Endothelial cell of umbilical vein (primary cell): Measurements from ENCODE around the gene CNDP1. TPM values are rescaled to one million over a fixed set of nuclear protein-coding genes. Genes with fewer than 3 reads are reported as not detected.

Experiments used
- BruUV-seq: library from RNA; stranded (reverse); fragments of 400-500 nt; replicated peaks from 2 replicates; lab custom pipeline; 2021; lab: Mats Ljungman, UMichigan
- CTCF ChIA-PET: fragments of 300-600, 350-600 bp; sonication (Branson Sonifier 250); formaldehyde crosslinking; loops from one replicate; lab custom pipeline; 2021; ENCODE audit warnings: antibody characterized with exemption, inconsistent platforms; lab: Charles Lee
- POLR2A ChIA-PET: fragments of 300-600, 350-600 bp; sonication (Branson Sonifier 250); formaldehyde crosslinking; loops from one replicate; lab custom pipeline; 2021; ENCODE audit warnings: antibody characterized with exemption, inconsistent platforms; lab: Charles Lee
- DNase-seq: peaks from one replicate; pipeline ENCODE4 v3.0.0-alpha.2; 2011; ENCODE audit warnings: low read depth, low spot score
- FAIRE-seq: peaks from 2 replicates; lab custom pipeline; 2011; peaks lifted over from hg19 to GRCh38; lab: Jason Lieb, UNC
- H2AFZ ChIP-seq: 2 replicates; pipeline ENCODE4 v1.6.0; 2012; ENCODE audit warnings: low read depth, low read length, control low read depth, inconsistent platforms
- H3K27ac ChIP-seq: 2 replicates; pipeline ENCODE4 v1.5.1; 2011; ENCODE audit warnings: low read depth, mild to moderate bottlenecking, control low read depth, low read length, moderate library complexity; ENCODE audit not compliant: insufficient read depth
- H3K27me3 ChIP-seq, 2 experiments: 2 replicates each; pipeline versions ENCODE4 v1.6.0 to v1.6.1; 2011; ENCODE audit warnings: low read length in 2 of 2, mixed read lengths in 1 of 2; ENCODE audit not compliant: control insufficient read depth in 2 of 2, insufficient read depth in 2 of 2
- H3K36me3 ChIP-seq, 2 experiments: 2 replicates in 1 of 2; 3 replicates in 1 of 2; pipeline ENCODE4 v1.5.1; 2011; ENCODE audit warnings: low read length in 2 of 2, mild to moderate bottlenecking in 1 of 2, moderate library complexity in 1 of 2; ENCODE audit not compliant: control insufficient read depth in 2 of 2, insufficient read depth in 2 of 2; ENCODE audit errors: extremely low read depth in 1 of 2
- H3K4me1 ChIP-seq: 3 replicates; pipeline ENCODE4 v1.5.1; 2011; ENCODE audit warnings: mild to moderate bottlenecking, low read length; ENCODE audit not compliant: control insufficient read depth, insufficient read depth; ENCODE audit errors: extremely low read depth
- H3K4me2 ChIP-seq: 2 replicates; pipeline ENCODE4 v1.6.1; 2011; ENCODE audit warnings: low read length, control low read depth, mixed read lengths; ENCODE audit not compliant: insufficient read depth
- H3K4me3 ChIP-seq, 3 experiments: fragments of 200-600 bp in 1 of 3; sonication (generic), shearing (Covaris generic) in 1 of 3; replicated peaks in 1 of 3; 2 replicates each; pipeline ENCODE4 v1.5.1; 2011 to 2016; ENCODE audit warnings: control low read depth in 3 of 3, low read length in 3 of 3, mild to moderate bottlenecking in 2 of 3, inconsistent platforms in 1 of 3, low read depth in 1 of 3, moderate library complexity in 1 of 3; ENCODE audit not compliant: insufficient read depth in 1 of 3
- H3K79me2 ChIP-seq: 2 replicates; pipeline ENCODE4 v1.6.0; 2012; ENCODE audit warnings: low read length, inconsistent platforms; ENCODE audit not compliant: control insufficient read depth, insufficient read depth
- H3K9ac ChIP-seq: replicated peaks from 2 replicates; pipeline ENCODE3; 2011; ENCODE audit warnings: low read length, control low read depth; ENCODE audit not compliant: insufficient read depth; ENCODE audit errors: extremely low read depth
- H3K9me1 ChIP-seq: replicated peaks from 3 replicates; pipeline ENCODE4 v1.6.0; 2011; ENCODE audit warnings: mild to moderate bottlenecking, low read length; ENCODE audit not compliant: control insufficient read depth, insufficient read depth; ENCODE audit errors: extremely low read depth
- H3K9me3 ChIP-seq: replicated peaks from 2 replicates; pipeline ENCODE4 v1.5.1; 2012; ENCODE audit warnings: low read length, inconsistent platforms; ENCODE audit not compliant: control insufficient read depth, insufficient read depth
- H4K20me1 ChIP-seq: replicated peaks from 2 replicates; pipeline ENCODE3; 2011; ENCODE audit warnings: mild to moderate bottlenecking, low read length; ENCODE audit not compliant: control insufficient read depth, insufficient read depth; ENCODE audit errors: extremely low read depth
- EZH2 ChIP-seq: IDR thresholded peaks from 2 replicates; pipeline ENCODE4 v1.6.1; 2012; ENCODE audit warnings: borderline replicate concordance, low read depth, mild to moderate bottlenecking, moderate library complexity, low read length, inconsistent platforms; ENCODE audit not compliant: severe bottlenecking
- GATA2 ChIP-seq: IDR thresholded peaks from 2 replicates; pipeline ENCODE4 v1.7.0; 2011; ENCODE audit warnings: low read depth, mild to moderate bottlenecking, moderate library complexity, mixed read lengths, low read length; ENCODE audit not compliant: insufficient read length, insufficient read depth
- JUN ChIP-seq: IDR thresholded peaks from 2 replicates; pipeline ENCODE4 v1.6.1; 2011; ENCODE audit warnings: borderline replicate concordance, low read depth; ENCODE audit not compliant: insufficient read length, insufficient read depth
- MYC ChIP-seq: IDR thresholded peaks from one replicate; pipeline ENCODE4 v1.6.1; 2011; ENCODE audit warnings: mild to moderate bottlenecking, low read depth, low read length
- POLR2A ChIP-seq: IDR thresholded peaks from 2 replicates; pipeline ENCODE4 v1.6.1; 2012; ENCODE audit warnings: low read depth, mild to moderate bottlenecking, control low read depth, low read length
- POLR2AphosphoS5 ChIP-seq: IDR thresholded peaks from 2 replicates; pipeline ENCODE4 v1.6.1; 2012; ENCODE audit warnings: low read depth, mild to moderate bottlenecking, control low read depth, low read length, moderate library complexity; ENCODE audit not compliant: insufficient read depth
- dilution Hi-C: fragments of 300-500 bp; cut with MboI; formaldehyde crosslinking; loops from one replicate; pipeline ENCODE4 v1.15.0; 2019; ENCODE audit warnings: low sequenced_read_pairs; ENCODE audit not compliant: extremely low pct_ligation_motif_present
- intact Hi-C: fragments of 100-400 bp; cut with micrococcal nuclease; formaldehyde crosslinking; loops from one replicate; pipeline ENCODE4 v1.10.0; 2022
- polyA plus RNA-seq, 4 experiments: library from polyadenylated mRNA; depleted of rRNA in 3 of 4; stranded (reverse) in 3 of 4; unstranded in 1 of 4; fragments of >200 nt; gene quantifications; 2 replicates each; pipeline versions ENCODE4 v1.2.1 to v1.2.3, GENCODE V29; 2011 to 2012; ENCODE audit warnings: missing spikeins in 1 of 4
- total RNA-seq: library from RNA; stranded (reverse); gene quantifications from 2 replicates; pipeline ENCODE4 v1.2.3, GENCODE V29; 2021

Gene CNDP1
- total and polyA plus RNA-seq, 2 donors (not counting 3 experiments of a cell fraction or from before 2014, with no cell fraction given) = not detected

DNA sequence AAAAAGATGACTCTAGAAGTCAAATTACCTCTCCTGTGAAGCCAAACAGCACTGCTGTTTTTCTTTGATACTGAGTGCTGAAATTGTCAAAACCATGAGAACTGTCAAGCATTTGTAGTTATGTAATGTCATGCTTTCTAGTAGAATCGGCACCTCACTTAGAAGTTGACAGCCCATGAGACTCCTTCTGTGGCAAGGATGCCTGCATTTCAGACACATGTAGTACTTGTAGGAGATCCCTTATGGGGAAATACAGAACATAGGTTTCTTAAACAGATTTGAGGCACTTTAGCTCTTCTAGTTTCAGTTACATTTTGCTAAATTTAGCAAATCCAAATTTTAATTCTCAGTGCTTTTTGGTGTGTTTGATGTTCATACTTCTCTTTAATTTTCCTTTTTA, 79.1 kb downstream of the CNDP1 start:
- no peaks in the 10 kb centered on the region for H4K20me1 ChIP-seq
- ChIA-PET POLR2A (no interaction called here), CTCF (no interaction called here)
- H3K27me3 ChIP-seq = no peaks in the 10 kb centered on the region
- H3K4me2 ChIP-seq = no peak overlapping the region
- H3K36me3 ChIP-seq = no peaks in the 10 kb centered on the region
- H2AFZ ChIP-seq = no peak overlapping the region
- no peak overlapping the region for H3K9ac ChIP-seq
- H3K4me3 ChIP-seq = no peak overlapping the region
- no peak for TF ChIP-seq MYC
- no peak for TF ChIP-seq EZH2
- no peak for TF ChIP-seq POLR2A
- TF ChIP-seq POLR2AphosphoS5 = no peak
- no peak for TF ChIP-seq JUN
- no peaks in the 10 kb centered on the region for H3K4me1 ChIP-seq
- H3K9me1 ChIP-seq = no peaks in the 10 kb centered on the region
- H3K79me2 ChIP-seq = peaks cover 28% of the 10 kb centered on the region
- DNase-seq = no peak
- intact Hi-C loops = no loop called here
- no peaks in the 10 kb centered on the region for H3K9me3 ChIP-seq
- H3K27ac ChIP-seq = no peak overlapping the region
- no peak for FAIRE-seq
- dilution Hi-C loops = no loop called here
- BruUV-seq = no TSS peak

DNA sequence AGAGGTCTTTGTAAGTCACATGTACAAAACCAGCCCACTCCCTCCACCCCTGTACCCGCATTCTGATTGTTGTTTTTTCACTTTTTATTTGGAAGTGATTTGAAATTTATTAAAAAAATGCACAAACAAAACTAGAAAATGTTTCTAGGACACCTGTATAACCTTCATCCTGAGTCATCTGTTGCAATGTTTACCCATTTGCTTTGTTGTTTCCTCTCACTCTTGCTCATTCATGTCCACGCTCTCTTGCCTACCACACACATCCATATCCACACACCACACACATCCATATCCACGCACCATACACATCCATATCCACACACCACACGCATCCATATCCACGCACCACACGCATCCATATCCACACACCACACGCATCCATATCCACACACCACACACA, 82.2 kb downstream of the CNDP1 start:
- POLR2A ChIA-PET = no interaction called here
- peaks cover 20% of the 10 kb centered on the region for H3K79me2 ChIP-seq

More for the DNA sequence above, 82.2 kb downstream of the CNDP1 start:
- no peaks in the 10 kb centered on the region for H3K9me3 ChIP-seq
- H3K9me1 ChIP-seq = no peaks in the 10 kb centered on the region
- no peak for DNase-seq
- no peak overlapping the region for H3K4me2 ChIP-seq
- no peaks in the 10 kb centered on the region for H3K4me1 ChIP-seq
- no peak overlapping the region for H3K4me3 ChIP-seq
- CTCF ChIA-PET = no interaction called here
- intact Hi-C loops (no loop called here), dilution Hi-C loops (no loop called here)
- no peaks in the 10 kb centered on the region for H4K20me1 ChIP-seq
- no peak overlapping the region for H2AFZ ChIP-seq
- BruUV-seq = no TSS peak
- no peak for FAIRE-seq
- no peaks in the 10 kb centered on the region for H3K36me3 ChIP-seq
- H3K27ac ChIP-seq = no peak overlapping the region
- no peak overlapping the region for H3K9ac ChIP-seq
- H3K27me3 ChIP-seq = no peaks in the 10 kb centered on the region
- TF ChIP-seq POLR2AphosphoS5 (no peak), JUN (no peak), GATA2 (no peak)
